Dendritic cell treated with granulocyte-macrophage colony-stimulating factor and Interleukin-4, amounts not matched to agents 40 ng/mL and 50 ng/mL, for 4 days (primary cell): ENCODE measurements around the gene TBATA.
"Not testable (repeated sequence)": the region's sequence is repeated elsewhere in the genome, so short reads cannot be mapped to it uniquely, and the experiment has no call there.

Experiments used
- H3K27ac Mint-ChIP-seq: one replicate; pipeline ENCODE4 v1.8.0; 2022; ENCODE audit warnings: mild to moderate bottlenecking, mixed read lengths
- H3K27me3 Mint-ChIP-seq: one replicate; pipeline ENCODE4 v1.8.0; 2022; ENCODE audit warnings: mild to moderate bottlenecking, mixed read lengths
- H3K36me3 Mint-ChIP-seq: one replicate; pipeline ENCODE4 v1.8.0; 2022; ENCODE audit warnings: low read depth, mixed read lengths
- H3K4me1 Mint-ChIP-seq: one replicate; pipeline ENCODE4 v1.8.0; 2022; ENCODE audit warnings: low read depth, mixed read lengths
- H3K4me3 Mint-ChIP-seq: one replicate; pipeline ENCODE4 v1.8.0; 2022; ENCODE audit warnings: mild to moderate bottlenecking, moderate library complexity, mixed read lengths
- H3K9me3 Mint-ChIP-seq: one replicate; pipeline ENCODE4 v1.8.0; 2022; ENCODE audit warnings: mixed read lengths
- intact Hi-C: fragments of 100-400 bp; cut with micrococcal nuclease; formaldehyde crosslinking; loops from one replicate; pipeline ENCODE4 v1.15.0; 2022

TBATA gene

GRCh38 chr10:70770516-70770915 is 14.7 kb downstream of the TBATA start:
- H3K4me3 Mint-ChIP-seq, H3K27ac Mint-ChIP-seq, intact Hi-C loops, H3K4me1 Mint-ChIP-seq, H3K36me3 Mint-ChIP-seq: not testable (repeated sequence)
- peaks cover 18% of the 10 kb centered on the region for H3K9me3 Mint-ChIP-seq
- peaks cover 14% of the 10 kb centered on the region for H3K27me3 Mint-ChIP-seq

GRCh38 chr10:70770001-70770400 is 15.2 kb downstream of the TBATA start:
- Mint-ChIP-seq H3K4me3 (no peak overlapping the region), H3K36me3 (peaks cover 5% of the 10 kb centered on the region), H3K27ac (no peak overlapping the region), H3K27me3 (peaks cover 13% of the 10 kb centered on the region), H3K9me3 (peaks cover 20% of the 10 kb centered on the region), H3K4me1 (peaks cover 8% of the 10 kb centered on the region)
- intact Hi-C loops: no loop called here

DNA sequence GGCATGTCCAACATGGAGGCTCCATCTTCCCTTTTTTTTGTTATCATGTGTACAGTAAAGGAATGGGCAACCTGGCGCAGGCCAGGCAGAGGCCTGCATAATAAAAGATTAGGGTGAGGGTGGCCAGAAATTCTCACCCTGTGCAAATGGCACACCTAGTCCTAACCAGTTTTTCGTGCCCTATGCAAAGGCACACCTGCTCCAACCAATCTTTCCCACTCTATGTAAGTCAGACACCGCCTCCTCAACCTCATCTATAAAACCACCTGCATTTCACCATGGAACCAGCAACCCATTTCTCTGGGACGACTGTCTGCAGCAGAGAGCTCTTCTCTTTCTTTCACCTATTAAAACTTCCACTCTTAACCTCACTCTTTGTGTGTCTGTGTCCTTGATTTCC is 16.1 kb downstream of the TBATA start:
- intact Hi-C loops: no loop called here
- peaks cover 20% of the 10 kb centered on the region for H3K9me3 Mint-ChIP-seq
- no peak overlapping the region for H3K27ac Mint-ChIP-seq
- peaks cover 6% of the 10 kb centered on the region for H3K27me3 Mint-ChIP-seq
- no peak overlapping the region for H3K4me3 Mint-ChIP-seq
- peaks cover 5% of the 10 kb centered on the region for H3K36me3 Mint-ChIP-seq
- H3K4me1 Mint-ChIP-seq: peaks cover 8% of the 10 kb centered on the region

GRCh38 chr10:70768026-70768685 is 17.0 kb downstream of the TBATA start:
- H3K4me3 Mint-ChIP-seq, H3K36me3 Mint-ChIP-seq, H3K27me3 Mint-ChIP-seq, intact Hi-C loops, H3K4me1 Mint-ChIP-seq, H3K27ac Mint-ChIP-seq: not testable (repeated sequence)
- H3K9me3 Mint-ChIP-seq: peaks cover 20% of the 10 kb centered on the region

DNA sequence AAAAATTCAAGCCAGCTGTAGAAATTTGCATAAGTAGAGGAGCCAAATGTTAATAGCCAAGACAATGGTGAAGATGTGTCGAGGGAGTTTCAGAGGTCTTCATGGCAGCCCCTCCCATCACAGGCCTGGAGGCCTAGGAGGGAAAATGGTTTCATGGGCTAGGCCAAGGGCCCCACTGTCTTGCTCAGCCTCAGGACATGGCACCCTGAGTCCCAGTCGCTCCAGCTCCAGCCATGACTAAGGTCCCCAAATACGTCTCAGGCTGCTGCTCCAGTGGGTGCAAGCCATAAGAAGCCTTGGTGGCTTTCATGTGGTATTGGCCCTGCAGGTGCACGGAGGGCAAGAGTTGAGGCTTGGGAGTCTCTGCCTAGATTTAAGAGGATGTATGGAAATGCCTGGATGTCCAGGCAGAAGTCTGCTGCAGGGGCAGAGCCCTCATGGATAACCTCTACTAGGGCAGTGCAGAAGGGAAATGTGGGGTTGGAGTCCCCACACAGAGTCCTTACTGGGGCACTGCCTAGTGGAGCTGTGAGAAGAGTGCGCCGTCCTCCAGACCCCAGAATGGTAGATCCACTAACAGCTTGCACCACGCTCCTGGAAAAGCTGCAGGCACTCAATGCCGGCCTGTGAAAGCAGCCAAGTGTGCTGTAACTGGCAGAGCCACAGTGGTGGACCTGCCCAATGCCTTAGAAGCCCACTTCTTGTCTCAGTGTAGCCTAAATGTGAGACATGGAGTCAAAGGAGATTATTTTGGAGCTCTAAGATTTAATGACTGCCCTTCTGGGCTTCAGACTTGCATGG is 19.2 kb downstream of the TBATA start:
- Mint-ChIP-seq H3K4me1 (peaks cover 18% of the 10 kb centered on the region), H3K27ac (no peak overlapping the region), H3K9me3 (peaks cover 20% of the 10 kb centered on the region), H3K4me3 (no peak overlapping the region), H3K27me3 (peaks cover 3% of the 10 kb centered on the region), H3K36me3 (peaks cover 15% of the 10 kb centered on the region)
- intact Hi-C loops: no loop called here

GRCh38 chr10:70763567-70763966 is 21.6 kb downstream of the TBATA start:
- H3K36me3 Mint-ChIP-seq: peaks cover 26% of the 10 kb centered on the region
- H3K4me1 Mint-ChIP-seq: peaks cover 33% of the 10 kb centered on the region
- peaks cover 20% of the 10 kb centered on the region for H3K9me3 Mint-ChIP-seq
- no peak overlapping the region for H3K4me3 Mint-ChIP-seq
- intact Hi-C loops: no loop called here
- H3K27ac Mint-ChIP-seq: peak overlapping the region; percentile 21
- peaks cover 6% of the 10 kb centered on the region for H3K27me3 Mint-ChIP-seq

DNA sequence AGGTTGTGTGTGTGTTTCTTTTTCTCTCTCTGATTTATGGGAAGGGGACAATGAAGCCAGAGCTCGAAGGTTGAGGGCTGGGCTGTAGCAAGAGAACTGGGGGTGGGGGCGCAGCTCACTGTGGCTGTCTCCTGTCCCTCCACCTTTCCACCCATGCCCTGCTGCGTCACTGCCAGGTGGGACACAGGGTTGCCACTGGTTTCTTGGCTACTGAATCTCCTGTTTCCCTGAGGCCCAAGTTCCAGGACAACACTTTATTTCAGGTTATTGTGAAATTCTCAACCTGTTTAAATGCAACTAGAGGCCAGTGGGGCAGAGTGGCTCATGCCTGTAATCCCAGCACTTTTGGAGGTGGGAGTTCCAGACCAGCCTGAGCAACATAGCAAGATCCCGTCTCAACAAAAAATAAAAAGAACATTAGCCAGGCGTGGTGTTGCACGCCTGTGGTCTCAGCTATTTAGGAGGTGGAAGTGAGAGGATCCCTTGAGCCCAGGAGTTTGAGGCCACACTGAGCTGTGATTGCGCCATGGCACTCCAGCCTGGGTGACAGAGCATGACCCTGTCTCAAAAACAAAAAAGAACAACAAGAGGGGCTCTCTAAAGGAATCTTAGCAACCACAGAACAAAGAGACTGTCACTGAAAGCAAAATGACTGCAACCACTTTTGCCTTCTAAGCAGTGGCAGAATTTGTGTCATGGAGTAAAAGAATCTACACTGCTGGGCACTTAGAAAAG is 22.6 kb downstream of the TBATA start:
- Mint-ChIP-seq H3K36me3 (peaks cover 33% of the 10 kb centered on the region), H3K4me1 (peaks cover 39% of the 10 kb centered on the region), H3K9me3 (peaks cover 20% of the 10 kb centered on the region), H3K4me3 (no peak overlapping the region), H3K27ac (peak overlapping the region; percentile 21), H3K27me3 (peaks cover 4% of the 10 kb centered on the region)
- intact Hi-C loops: no loop called here

GRCh38 chr10:70761727-70762350 is 23.3 kb downstream of the TBATA start:
- no peak overlapping the region for H3K4me3 Mint-ChIP-seq
- peaks cover 37% of the 10 kb centered on the region for H3K36me3 Mint-ChIP-seq
- peaks cover 42% of the 10 kb centered on the region for H3K4me1 Mint-ChIP-seq
- H3K27me3 Mint-ChIP-seq: peaks cover 6% of the 10 kb centered on the region
- peak overlapping the region; percentile 10 for H3K27ac Mint-ChIP-seq
- peaks cover 15% of the 10 kb centered on the region for H3K9me3 Mint-ChIP-seq
- intact Hi-C loops: loop anchor here (2.0 kb wide), 1 partner anchor 117 kb away; no protein-coding TSS in a partner anchor

- H3K27ac Mint-ChIP-seq: peak overlapping the region; percentile 10
- H3K27me3 Mint-ChIP-seq: peaks cover 7% of the 10 kb centered on the region
- H3K4me1 Mint-ChIP-seq: peaks cover 44% of the 10 kb centered on the region
- peaks cover 8% of the 10 kb centered on the region for H3K9me3 Mint-ChIP-seq
- H3K4me3 Mint-ChIP-seq: no peak overlapping the region
- H3K36me3 Mint-ChIP-seq: peaks cover 38% of the 10 kb centered on the region
- intact Hi-C loops: loop anchor here (2.0 kb wide), 1 partner anchor 118 kb away; no protein-coding TSS in a partner anchor
Observed at GRCh38 chr10:70761031-70761601, 24.1 kb downstream of the TBATA start.

GRCh38 chr10:70760271-70760787 is 24.8 kb downstream of the TBATA start:
- Mint-ChIP-seq H3K27ac (no peak overlapping the region), H3K4me1 (peaks cover 44% of the 10 kb centered on the region), H3K27me3 (peaks cover 7% of the 10 kb centered on the region), H3K9me3 (no peaks in the 10 kb centered on the region), H3K36me3 (peaks cover 35% of the 10 kb centered on the region), H3K4me3 (no peak overlapping the region)
- intact Hi-C loops: loop anchor here (2.0 kb wide), 1 partner anchor 118 kb away; no protein-coding TSS in a partner anchor

DNA sequence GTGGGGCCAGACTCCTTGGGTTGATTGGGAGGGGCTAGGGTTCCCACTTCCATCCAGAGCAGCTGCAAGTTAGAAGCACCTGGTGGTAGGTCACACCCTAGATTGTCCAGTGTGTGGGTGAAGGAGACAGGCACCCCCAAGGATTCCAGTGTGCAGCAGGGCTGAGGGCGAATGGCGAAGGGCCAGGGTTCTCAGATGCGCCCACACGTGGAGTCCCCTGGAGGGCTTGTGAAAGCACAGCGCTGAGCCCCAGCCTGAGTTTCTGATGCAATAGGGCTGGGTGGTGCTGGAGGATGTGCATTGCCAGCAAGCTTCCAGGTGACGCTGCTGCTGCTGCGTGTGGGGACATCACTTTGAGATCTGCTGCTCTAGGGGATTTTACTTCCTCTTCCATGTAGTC is 25.4 kb downstream of the TBATA start:
- no peak overlapping the region for H3K27ac Mint-ChIP-seq
- H3K4me1 Mint-ChIP-seq: peaks cover 44% of the 10 kb centered on the region
- H3K4me3 Mint-ChIP-seq: no peak overlapping the region
- intact Hi-C loops: loop anchor here (1.0 to 5.0 kb wide), 5 partner anchors 42 to 209 kb away; partner anchors contain the start of gene ADAMTS14
- H3K9me3 Mint-ChIP-seq: no peaks in the 10 kb centered on the region
- peaks cover 11% of the 10 kb centered on the region for H3K27me3 Mint-ChIP-seq
- H3K36me3 Mint-ChIP-seq: peaks cover 41% of the 10 kb centered on the region

DNA sequence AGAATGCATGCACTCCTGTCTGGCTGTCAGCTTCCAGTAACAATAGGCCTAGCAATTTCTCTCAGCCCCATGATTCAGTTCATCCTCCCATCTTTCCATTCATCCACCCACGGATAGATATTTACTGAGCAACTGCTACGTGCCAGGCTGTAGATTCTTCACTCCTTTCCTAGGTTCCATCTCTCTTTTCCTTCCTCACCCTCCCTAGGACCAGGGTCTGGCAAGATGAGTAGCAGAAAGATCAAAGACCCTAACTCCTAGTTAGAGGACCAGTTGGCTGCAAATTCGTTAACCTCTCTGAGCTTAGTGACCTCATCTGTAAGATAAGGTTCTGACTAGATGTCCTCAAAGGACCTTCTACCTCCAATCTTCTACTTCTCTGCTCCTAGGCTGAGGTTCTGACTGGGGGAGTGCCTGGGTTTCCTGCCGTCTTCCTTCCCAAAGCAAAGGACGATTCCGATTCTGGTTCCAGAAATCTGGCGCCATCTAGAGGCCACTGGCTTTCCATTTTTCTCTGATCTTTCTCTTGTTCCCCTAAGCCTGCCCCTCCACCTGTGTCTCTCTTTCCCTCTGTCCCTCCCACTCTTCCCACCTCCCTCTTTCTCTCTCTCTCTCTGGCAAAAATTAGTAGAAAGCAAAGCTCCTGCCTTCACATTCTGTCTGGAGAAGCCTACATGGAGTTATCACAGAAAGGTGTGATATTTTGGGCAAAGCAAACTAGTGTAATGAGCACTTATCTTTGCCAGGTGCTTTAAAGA is 26.2 kb downstream of the TBATA start:
- H3K4me3 Mint-ChIP-seq: no peak overlapping the region
- H3K27me3 Mint-ChIP-seq: peaks cover 11% of the 10 kb centered on the region
- H3K4me1 Mint-ChIP-seq: peaks cover 52% of the 10 kb centered on the region
- intact Hi-C loops: loop anchor here (1.0 to 5.0 kb wide), 4 partner anchors 42 to 209 kb away; partner anchors contain the start of gene ADAMTS14
- peaks cover 49% of the 10 kb centered on the region for H3K36me3 Mint-ChIP-seq
- no peak overlapping the region for H3K27ac Mint-ChIP-seq
- no peaks in the 10 kb centered on the region for H3K9me3 Mint-ChIP-seq
